ENCODE measurements around the gene SUSD3. TPM values are rescaled to one million over a fixed set of nuclear protein-coding genes. Genes with fewer than 3 reads are reported as not detected.
"Not testable (repeated sequence)": the region's sequence is repeated elsewhere in the genome, so short reads cannot be mapped to it uniquely, and the experiment has no call there.

SUSD3 gene
- total RNA-seq, 1 donor from 2014 or later: not detected

DNA sequence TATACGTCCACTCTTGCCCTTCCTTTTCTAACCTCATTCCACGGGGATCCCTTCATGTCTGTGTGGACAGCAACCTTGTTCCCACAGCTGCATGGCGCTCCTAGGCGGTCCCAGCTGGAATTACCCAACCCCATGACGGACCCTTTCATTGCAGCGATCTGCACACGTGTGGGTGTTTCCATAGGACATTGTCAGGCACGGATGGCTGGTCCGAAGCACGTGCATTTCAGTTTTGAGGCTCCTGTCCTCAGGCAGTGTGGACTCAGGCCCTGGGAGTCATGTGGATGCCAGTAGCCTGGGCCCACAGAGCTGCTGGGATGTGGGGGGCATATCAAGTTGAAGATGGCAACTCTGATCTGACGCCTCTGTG is 52.5 kb downstream of the SUSD3 start:
- DNase-seq (ENCODE audit: low spot score): no peak

DNA sequence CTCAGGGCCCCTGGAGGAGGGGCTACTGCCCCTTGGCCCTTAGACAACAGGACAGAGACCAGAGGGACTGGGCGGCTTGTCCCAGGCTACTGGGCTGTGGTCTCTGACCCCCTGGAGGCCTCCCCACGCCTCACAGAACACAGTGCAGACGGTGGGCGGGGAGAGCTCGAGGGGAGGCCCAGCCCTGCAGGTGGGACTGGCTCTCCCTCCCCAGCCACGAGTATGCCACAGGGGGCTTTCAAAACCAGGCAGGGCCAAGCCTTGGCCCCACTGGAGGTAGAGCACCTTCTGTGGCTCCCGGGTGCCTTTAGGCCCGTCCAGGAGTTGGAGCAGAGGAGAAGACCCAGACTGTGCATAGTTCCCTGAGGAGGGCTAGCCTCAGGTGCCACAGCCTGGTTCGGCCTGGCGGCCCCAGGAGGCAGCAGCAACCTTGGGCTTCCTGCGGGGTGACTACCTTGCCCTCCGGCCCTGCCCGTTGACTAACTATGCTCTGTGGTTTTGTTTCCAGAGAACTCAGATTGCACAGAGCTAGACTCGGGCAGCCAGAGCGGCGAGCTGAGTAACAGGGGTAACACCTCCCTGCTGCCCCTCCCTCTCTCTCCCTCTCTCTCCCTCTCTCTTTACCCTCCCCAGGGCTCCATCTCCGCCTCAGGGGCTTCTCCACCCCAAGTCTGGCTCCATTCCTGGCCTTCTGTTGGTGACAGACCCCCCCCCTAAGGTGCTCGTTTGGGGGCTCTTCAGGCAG is 53.0 kb downstream of the SUSD3 start:
- DNase-seq (ENCODE audit: low spot score): no peak

DNA sequence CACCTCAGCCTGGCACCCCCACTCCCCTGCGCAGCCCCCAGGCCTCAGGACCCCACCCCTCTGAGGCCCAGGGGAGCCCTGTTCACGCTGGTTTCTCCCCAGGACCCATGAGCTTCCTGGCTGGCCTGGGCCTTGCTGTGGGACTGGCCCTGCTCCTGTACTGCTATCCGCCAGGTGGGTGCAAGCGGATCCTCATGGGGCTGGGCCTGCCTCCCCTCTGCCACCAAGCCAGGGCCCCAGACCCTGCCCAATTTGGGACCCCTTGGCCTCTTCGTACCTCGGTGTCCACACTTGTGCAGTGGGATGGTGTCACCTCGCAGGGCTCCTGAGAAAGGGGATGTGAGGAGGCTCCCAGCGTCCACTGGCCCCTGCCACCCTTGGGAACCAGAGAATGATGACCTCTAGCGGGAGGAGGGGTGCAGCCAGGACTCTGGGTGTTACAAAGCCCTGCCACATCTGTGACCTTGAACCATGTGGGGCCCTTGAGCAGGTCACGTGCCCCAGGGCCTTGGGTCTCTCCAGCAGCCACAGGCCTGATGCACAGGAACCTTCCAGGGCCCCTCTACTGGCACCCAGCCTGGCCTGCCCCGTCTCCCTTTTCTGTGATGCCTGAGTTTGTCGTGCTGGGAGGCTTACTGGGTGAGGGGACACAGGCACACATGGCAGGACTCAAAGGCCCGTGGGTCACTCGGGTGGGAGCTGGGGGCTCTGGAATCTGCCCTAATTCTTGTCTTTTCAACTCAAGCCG is 53.8 kb downstream of the SUSD3 start:
- DNase-seq (ENCODE audit: low spot score): no peak

DNA sequence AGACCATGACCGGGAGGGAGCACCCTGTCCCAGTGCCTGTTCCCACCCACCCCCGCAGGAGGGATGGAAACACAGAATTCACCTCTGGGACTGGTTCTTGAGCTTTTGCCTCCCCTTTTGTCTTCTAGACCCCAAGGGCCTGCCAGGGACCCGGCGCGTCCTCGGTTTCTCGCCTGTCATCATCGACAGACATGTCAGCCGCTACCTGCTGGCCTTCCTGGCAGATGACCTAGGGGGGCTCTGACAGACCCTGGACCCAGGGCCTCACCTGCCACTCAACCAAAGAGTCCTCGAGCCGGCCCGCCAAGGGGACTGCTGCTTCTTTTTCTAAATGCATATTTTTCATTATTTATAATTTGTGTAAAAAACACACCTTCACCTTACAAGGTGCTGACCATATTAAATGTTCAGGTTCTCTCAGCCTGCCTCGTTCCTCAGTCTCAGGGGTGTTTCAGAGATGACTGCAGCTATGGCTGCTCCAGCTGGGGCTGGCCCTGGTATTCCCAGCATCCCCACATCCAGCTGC is 54.4 kb downstream of the SUSD3 start:
- DNase-seq (ENCODE audit: low spot score): no peak

DNA sequence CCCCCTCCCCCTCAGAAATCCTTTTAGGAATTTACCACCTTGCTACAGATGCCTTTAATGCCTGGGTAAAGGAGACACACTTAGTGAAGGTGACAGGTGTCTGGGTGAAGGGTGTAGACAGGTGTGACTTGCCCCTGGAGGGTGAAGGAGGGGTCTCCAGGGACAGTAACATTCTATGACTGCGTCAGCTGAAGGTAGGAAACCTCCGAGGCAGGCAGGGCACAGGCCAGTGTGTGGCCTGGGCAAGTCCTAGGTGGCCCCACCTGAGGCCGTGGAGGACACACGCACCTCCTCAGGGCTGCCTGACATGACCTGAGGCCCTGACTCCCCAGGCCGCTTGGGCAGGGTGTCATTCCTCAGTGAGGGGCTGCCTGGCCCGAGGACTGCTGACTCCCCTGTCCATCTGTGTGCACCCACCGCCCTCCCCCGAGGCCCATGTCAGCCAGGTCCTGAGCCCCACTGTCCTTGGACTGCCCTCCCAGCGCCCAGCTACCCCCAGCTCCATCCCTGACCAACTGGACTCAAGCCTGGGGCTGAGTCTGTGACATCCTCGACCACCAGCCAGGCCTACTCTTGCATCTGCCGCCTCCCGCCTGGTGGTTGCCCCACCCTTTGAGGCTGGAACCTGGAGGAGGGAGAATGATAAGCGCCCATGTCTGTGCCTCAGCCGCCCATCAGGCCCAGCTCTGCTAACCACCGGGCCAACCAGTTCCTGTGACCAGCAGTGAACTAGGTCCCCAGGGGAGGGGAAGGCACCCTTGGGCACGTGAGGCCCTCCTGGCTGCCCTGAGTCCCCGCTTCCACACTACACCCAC is 55.9 kb downstream of the SUSD3 start:
- DNase-seq (ENCODE audit: low spot score): no peak

DNA sequence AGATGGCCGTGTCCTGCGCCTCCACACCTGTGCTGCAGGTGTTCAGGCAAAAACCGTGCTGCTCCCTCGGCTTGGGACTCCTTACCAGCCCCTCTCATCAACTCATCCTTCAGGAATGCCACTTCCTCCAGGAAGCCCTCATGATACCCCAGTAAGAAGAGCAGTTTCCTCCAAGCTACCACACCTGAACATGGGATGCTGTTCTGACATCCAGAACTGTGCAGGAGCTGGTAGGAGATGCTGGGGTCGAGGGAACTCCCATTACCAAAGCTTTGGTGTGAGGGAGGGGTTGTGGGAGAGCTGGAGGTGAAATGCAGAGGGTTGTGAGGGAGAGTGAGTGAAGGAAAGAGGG is 56.5 kb downstream of the SUSD3 start:
- DNase-seq (ENCODE audit: low spot score): no peak

DNA sequence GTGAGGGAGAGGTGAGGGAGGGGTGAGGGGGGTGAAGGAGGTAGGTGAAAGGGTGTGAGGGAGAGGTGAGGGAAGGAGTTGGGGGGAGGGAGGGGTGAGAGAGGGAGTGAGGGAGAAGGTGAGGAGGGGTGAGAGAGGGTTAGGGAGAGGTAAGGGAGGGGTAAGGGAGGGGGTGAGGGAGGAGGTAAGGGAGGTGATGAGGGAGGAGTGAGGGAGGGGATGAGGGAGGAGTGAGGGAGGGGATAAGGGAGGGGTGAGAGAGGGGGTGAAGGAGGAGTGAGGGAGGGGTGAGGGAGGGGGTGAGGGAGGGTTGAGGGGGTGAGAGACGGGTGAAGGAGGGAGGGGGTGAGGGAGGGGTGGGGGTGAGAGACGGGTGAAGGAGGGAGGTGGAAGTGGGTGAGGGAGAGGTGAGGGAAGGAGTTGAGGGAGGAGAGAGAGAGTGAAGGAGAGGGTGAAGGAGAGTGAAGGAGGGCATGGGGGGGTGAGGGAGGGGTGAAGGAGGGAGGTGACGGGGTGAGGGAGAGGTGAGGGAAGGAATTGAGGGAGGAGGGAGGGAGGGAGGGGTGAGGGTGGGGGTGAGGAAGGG is 57.1 kb downstream of the SUSD3 start:
- no peak for DNase-seq (ENCODE audit: low spot score)

DNA sequence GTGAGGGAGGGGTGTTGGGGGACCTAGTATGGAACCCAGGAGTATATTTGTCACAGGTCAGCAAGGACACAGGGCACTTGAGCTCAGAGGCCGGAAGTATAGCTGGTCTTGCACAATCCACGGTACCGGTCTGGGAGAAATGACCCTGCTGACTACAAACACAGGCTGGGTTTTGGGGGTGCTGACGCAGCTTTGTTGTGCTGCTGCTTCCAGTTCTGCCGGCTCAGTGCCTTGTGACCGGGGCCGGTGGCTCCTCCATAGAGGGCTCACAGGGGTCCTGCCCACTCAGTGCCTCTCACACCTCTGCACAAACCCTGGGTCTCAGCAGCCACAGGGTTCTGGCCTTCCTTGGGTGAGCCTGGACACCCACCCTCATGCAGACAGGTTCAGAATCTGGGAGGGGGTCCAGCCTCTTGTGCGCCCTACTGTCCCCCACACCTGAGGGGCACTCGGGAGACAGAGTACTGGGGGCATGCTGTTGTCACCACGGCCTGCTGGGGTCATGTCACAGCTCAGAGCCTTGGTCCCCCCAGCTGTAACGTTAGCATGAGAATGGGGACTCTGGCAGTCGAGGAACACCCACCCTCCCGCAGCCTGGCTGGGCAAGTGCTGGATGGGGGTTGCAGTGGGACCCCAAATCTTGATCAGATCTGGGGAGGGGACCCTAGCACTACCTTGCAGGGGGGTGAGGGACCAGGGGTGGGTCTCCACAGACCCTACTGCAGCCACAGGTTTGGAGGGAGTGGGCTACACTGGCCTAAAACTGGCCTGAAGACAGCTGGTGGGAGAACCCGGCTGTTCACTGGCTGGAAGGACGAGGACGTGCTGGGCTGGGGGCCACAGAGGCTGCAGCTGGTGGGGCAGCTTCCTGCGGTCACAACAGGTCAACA is 57.8 kb downstream of the SUSD3 start:
- DNase-seq (ENCODE audit: low spot score): peak; percentile 62

DNA sequence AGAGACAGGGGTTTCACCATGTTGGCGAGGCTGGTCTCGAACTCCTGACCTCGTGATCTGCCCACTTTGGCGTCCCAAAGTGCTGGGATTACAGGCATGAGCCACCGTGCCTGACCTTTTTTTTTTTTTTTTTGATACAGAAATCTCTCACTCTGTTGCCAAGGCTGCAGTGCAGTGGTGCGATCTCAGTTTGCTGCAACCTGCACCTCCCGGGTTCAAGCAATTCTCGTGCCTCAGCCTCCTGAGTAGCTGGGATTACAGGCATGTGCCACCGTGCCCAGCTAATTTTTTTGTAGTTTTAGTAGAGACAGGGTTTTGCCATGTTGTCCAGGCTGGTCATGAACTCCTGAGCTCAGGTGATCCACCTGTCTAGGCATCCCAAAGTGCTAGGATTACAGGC is 59.0 kb downstream of the SUSD3 start:
- not testable (repeated sequence) for DNase-seq (ENCODE audit: low spot score)

DNA sequence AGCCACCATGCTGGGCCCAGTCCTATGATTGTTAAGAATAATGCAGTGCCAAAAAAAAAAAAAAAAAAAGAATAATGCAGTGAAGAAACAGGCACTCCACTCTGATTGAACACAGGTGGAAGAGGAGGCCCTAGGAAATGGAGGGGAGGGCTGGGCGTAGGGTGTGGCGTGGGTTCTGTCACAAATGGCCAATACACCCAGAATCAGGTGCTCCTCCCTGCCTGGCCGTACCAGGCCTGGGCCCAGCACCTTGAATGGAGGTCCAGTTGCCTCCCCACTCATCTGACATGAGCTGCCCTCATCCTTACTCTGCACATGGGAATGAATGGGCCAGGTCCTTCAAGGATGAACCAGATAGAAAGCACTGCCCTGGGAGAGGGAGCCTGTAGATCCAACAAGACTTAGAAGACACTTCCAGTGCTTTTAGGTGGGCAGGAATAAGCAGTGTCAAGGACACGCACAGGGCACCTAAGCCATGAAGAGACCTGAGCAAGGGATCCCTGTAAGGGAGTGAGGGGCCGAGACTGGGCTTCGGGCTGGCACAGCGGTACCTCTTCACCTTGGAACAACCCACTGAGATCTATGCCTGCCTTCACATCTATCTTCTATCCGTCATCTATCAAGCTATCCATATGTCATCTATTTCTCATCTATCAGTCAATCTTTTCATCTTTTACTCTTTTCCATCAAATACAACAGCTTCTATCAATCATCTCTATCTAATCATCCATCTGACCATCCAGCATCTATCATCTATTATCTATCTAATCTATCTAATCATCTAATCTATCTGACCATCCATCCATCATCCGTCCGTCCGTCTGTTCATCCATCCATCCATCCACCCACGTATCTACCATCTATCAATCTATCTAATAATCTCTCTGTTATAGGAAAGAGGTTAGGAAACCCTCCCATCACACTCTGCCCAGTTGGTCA is 59.7 kb downstream of the SUSD3 start:
- no peak for DNase-seq (ENCODE audit: low spot score)

DNA sequence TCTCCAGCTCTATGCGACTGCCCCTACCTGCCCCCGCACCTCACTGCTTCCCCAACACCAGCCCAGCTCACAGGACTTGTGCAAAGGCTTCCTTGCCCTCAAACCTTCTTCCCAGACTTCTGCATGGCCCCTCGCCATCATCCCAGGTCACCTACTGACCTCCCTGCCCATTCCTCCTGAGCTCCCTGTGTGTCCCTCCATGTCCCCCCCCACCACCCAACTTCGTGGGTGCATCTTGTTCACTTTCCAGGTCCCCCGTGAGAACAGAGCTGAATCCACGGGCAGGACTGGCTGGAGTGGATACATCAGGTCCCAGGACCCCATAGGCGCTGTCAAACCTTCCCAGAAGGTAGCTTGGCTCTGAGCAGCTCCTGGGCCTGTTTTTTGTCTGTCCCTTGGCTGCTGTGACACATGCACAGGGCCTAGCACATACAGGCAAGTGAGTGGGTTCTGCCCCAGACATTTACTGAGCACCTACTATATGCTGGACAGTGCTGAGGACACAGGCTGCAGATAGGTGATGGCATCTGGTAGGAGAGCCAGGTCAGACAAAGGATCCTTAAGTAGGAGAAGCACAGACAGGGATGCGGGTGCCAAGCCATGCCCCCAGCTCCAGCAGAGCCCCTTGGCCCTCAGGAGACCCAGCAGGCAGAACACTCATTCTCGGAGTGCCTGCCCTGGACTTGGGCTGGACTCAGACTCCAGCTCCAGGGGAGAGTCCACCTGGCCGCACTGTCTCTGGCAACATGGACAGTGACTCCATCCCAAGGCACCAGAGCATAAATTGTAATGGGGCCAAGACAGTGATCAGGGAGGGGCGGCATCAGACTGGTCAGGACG is 60.6 kb downstream of the SUSD3 start:
- no peak for DNase-seq (ENCODE audit: low spot score)

DNA sequence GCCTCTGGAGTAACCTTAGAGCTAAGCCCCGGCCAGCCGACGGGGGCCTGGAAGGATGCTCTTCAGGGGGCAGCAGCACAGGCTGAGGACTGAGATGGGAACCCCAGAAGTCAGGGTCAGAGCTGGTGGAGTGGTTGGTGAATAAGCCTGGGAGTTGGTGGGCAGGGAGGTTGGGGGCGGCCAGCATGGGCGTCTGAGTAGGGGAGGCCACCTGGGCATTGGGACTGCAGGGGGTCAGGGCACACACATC is 61.1 kb downstream of the SUSD3 start:
- DNase-seq (ENCODE audit: low spot score): no peak

DNA sequence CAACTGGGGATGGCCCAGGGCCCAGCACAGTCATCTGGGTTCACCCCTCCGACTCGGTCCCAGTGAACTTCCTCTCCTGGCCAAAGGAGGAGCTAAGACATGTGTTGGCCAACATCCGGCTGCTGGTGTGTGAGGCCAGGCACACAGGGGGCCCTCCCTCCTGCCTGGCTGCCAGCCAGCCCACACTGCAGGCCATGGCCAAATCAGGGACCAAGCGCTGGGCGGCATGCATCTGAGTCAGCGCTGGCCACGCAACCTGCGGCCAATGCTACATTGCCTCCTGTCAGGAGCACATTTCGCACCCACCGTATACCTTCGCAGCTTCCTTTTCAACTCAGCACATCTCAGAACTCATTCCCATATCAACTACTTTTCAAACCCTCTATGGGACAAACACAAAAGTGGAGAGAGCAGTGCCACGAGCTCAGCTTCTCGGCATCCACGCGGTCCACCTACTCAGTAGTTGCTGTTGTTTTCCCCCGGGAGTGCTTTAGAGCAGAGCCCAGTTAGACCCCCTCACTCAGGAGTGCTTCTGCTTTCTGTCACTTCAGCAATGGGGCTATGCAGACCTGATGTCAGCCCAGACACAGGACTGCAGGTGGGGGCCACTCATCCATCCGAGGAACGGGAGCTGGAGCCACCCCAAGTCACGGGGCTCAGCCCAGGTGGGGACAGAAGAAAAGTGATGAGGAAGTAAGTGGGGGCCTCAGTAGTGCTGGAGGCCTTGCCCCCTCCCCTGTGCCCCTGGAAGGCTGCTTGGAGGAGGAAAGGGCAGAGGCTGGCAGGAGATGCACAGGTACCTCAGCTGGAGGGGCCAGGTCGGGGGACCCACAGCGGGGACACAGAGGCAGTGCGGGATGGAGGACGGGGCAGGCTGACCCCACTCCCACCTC is 61.7 kb downstream of the SUSD3 start:
- DNase-seq (ENCODE audit: low spot score): peak; percentile 79

DNA sequence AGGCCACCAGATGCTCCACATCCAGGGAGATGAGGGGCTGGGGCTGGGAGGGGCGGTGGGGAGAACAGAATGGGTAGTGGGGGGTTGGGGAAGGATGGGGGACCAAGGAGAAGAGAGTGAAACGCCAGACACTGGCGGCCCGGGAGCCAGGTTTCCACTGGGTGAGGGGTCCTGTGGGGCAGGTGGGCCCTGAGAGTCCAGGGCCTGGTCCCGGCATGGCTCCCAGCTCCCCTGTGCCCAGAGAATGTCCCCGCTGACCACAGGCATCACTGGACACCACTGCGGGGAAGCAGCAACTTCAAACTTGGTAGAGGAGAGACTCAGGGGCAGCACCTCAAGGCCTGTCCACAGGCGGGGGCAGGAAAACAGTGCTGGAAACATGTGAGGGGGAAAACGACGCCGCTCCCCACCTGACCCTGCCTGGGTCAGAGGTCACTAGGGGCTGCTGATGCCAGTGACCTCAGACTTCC is 62.4 kb downstream of the SUSD3 start:
- DNase-seq (ENCODE audit: low spot score): no peak

DNA sequence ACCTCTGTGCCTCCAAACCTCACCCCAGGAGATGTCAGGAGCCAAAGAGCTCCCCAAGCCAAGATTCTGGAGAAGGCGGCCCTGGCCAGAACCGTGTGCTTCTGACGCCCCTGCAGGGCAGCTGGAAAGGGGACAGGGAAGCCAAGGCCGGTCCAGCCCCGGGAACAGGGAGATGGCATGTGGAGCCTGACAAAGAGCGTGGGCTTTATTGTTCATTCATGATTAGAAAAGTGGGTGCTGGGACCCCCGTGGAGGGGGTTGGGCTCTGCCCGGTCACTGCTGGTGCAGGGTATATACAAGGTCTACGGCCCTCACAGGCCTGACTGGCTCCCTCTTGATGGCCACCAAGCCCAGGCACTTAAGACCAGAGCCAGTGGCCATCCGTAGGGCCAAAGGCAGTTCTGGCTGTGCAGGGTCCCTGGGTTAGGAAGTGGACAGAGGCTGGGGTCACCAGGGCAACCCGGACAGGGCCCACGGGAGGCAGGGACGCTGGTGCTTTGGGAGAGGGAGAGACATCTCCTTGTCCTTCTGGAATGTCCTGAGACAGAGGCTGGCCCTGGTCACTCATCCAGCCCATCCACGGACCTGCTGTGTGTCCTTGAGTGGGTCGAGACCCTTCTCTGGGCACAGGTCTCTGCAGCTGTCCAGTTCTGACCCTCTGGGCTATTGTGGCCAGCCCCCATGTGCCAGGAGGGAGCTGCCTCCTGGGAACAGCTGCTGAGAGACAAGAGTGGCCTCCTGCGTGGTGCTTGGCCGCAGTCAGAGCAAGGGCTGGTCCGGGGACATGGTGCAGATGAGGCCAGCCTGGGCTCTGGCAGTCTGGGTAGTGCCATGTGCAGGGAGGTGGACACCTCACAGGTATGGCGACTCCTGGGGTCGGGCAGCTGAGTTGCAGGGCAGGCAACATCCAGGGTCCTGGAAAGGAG is 63.1 kb downstream of the SUSD3 start:
- no peak for DNase-seq (ENCODE audit: low spot score)

DNA sequence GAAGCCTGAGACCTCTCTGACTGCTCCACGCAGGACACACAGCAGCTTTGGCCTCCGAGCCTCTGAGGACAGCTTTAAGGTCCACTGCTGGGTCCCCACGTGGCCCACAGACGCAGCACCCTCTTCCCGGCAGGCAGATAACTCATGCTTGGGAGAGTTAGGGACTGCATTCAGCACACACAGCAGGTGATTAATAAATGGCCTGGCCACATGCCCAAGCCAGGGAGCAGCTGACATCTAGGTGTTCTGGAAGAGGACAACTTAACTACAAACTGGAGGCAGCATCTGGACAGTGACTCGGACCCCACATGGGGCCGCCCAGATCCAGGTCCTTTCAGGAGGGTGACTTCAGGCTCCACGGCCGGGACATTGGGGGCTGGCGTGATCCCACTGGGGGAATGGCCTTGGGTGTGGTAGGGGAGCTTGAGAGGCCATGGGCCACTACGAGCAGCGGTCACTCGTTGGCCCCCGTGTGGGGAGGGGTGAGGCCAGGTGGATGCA is 64.3 kb downstream of the SUSD3 start:
- DNase-seq (ENCODE audit: low spot score): no peak
